Measurements from ENCODE around the gene EOMES.
"Not testable (repeated sequence)": the region's sequence is repeated elsewhere in the genome, so short reads cannot be mapped to it uniquely, and the experiment has no call there.

The EOMES gene

GRCh38 chr3:27721717-27722564 is at the start of gene EOMES:
Gene EOMES, minus strand, starts transcription at chr3:27722323. Its CDS starts 29 bp downstream, at chr3:27722294.
- peak; percentile 76 for DNase-seq

- not testable (repeated sequence) for DNase-seq
Measured at GRCh38 chr3:27770384-27770783, 48.3 kb upstream of the EOMES start.

GRCh38 chr3:27767000-27767399 is 44.9 kb upstream of the EOMES start:
- DNase-seq = no peak

GRCh38 chr3:27758083-27758482 is 36.0 kb upstream of the EOMES start:
- DNase-seq = peak; percentile 77

- no peak for DNase-seq
Measured at GRCh38 chr3:27756877-27757276, 34.8 kb upstream of the EOMES start.

GRCh38 chr3:27752926-27753325 is 30.8 kb upstream of the EOMES start:
- DNase-seq = no peak

- no peak for DNase-seq
Measured at GRCh38 chr3:27749643-27750042, 27.5 kb upstream of the EOMES start.

GRCh38 chr3:27746838-27747237 is 24.7 kb upstream of the EOMES start:
- no peak for DNase-seq

- DNase-seq = no peak
Measured at GRCh38 chr3:27740854-27741253, 18.7 kb upstream of the EOMES start.

GRCh38 chr3:27737091-27737490 is 15.0 kb upstream of the EOMES start:
- DNase-seq = no peak

GRCh38 chr3:27730774-27731659 is 8.9 kb upstream of the EOMES start:
- DNase-seq = no peak

- DNase-seq = no peak
Measured at GRCh38 chr3:27729748-27730611, 7.9 kb upstream of the EOMES start.

GRCh38 chr3:27729325-27729724 is 7.2 kb upstream of the EOMES start:
- DNase-seq = no peak

GRCh38 chr3:27728195-27729087 is 6.3 kb upstream of the EOMES start:
- no peak for DNase-seq

GRCh38 chr3:27726240-27726639 is 4.1 kb upstream of the EOMES start:
- no peak for DNase-seq

GRCh38 chr3:27724459-27725197 is 2.5 kb upstream of the EOMES start:
- DNase-seq = no peak

GRCh38 chr3:27723815-27724458 is 1.8 kb upstream of the EOMES start:
- no peak for DNase-seq

- no peak for DNase-seq
Measured at GRCh38 chr3:27723456-27723814, 1.3 kb upstream of the EOMES start.

- no peak for DNase-seq
Measured at GRCh38 chr3:27723001-27723445, 900 bp upstream of the EOMES start.
